ENCODE data around the gene HOXC4. TPM values are rescaled to one million over a fixed set of nuclear protein-coding genes. Genes with fewer than 3 reads are reported as not detected.
A peak's percentile ranks its signal among the peaks of the same experiment; 100 is the strongest.

The HOXC4 gene
- total RNA-seq, 4 donors from 2014 or later = 1.1 to 3.1 (median 1.3) TPM

GRCh38 chr12:54005853-54006558 is 47.6 kb upstream of the HOXC4 start:
- intact Hi-C loops (cut with DNase I) = loop anchor here (5.0 kb wide), 1 partner anchor 196 kb away; no protein-coding TSS in a partner anchor
- Histone ChIP-seq H3K9me3 (no peaks in the 10 kb centered on the region), H3K4me3 (peak overlapping the region in 3 of 4 donors; percentile 20 to 53 (median 30)), H3K36me3 (no peaks in the 10 kb centered on the region), H3K27me3 (peaks cover 5 to 100% (median 60%) of the 10 kb centered on the region in 4 donors), H3K4me1 (peaks cover 8 to 30% (median 17%) of the 10 kb centered on the region in 3 donors), H3K27ac (no peak overlapping the region)
- WGBS, 2 donors = 7 to 20% methylated on average over 19 to 28 of the region's 39 CpGs
- peak; percentile 22 for DNase-seq
- peak; percentile 78 to 97 (median 94) for TF ChIP-seq CTCF (IDR thresholded peaks at IDR 0.05)
- no peak for TF ChIP-seq POLR2A (IDR thresholded peaks at IDR 0.05)

- intact Hi-C loops (cut with DNase I) = loop anchor here (5.0 kb wide), 1 partner anchor 196 kb away; no protein-coding TSS in a partner anchor
- Histone ChIP-seq H3K36me3 (no peaks in the 10 kb centered on the region), H3K9me3 (no peaks in the 10 kb centered on the region), H3K27me3 (peaks cover 5 to 100% (median 59%) of the 10 kb centered on the region in 4 donors), H3K27ac (no peak overlapping the region), H3K4me1 (peaks cover 8 to 36% (median 17%) of the 10 kb centered on the region in 3 donors), H3K4me3 (peak overlapping the region in 3 of 4 donors; percentile 20 to 53 (median 30))
- no peak for TF ChIP-seq CTCF (IDR thresholded peaks at IDR 0.05)
- no peak for TF ChIP-seq POLR2A (IDR thresholded peaks at IDR 0.05)
- WGBS, 2 donors = 24 to 47% methylated on average over 11 to 18 of the region's 22 CpGs
- no peak for DNase-seq
These were observed 46.9 kb upstream of the HOXC4 start for GRCh38 chr12:54006559-54007220.

- TF ChIP-seq CTCF (IDR thresholded peaks at IDR 0.05) = no peak
- TF ChIP-seq POLR2A (IDR thresholded peaks at IDR 0.05) = no peak
- intact Hi-C loops (cut with DNase I) = loop anchor here (5.0 kb wide), 1 partner anchor 195 kb away; no protein-coding TSS in a partner anchor
- peaks cover 5 to 100% (median 56%) of the 10 kb centered on the region in 4 donors for H3K27me3 ChIP-seq
These were observed 45.9 kb upstream of the HOXC4 start for GRCh38 chr12:54007538-54008259.

DNA sequence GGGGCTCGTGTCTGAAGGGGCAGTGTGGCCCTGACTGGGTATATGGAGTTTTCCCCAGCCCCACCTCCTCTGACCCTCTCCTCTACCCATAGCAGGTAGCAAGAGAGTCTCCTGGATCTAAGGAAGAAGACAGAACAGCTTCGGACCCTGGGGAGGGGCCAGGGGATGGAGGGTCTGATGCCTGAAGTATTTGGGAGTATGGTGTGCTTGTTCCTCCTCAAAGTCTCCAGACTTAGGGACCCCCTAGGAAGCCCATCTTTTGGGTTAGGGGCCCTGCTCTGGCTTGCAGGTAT is 45.4 kb upstream of the HOXC4 start:
- Histone ChIP-seq H3K36me3 (no peaks in the 10 kb centered on the region), H3K4me3 (no peak overlapping the region), H3K9me3 (no peaks in the 10 kb centered on the region), H3K27me3 (peaks cover 5 to 100% (median 56%) of the 10 kb centered on the region in 4 donors), H3K4me1 (peaks cover 8 to 36% (median 17%) of the 10 kb centered on the region in 3 donors), H3K27ac (no peak overlapping the region)
- TF ChIP-seq POLR2A (IDR thresholded peaks at IDR 0.05) (no peak), CTCF (IDR thresholded peaks at IDR 0.05) (no peak)
- intact Hi-C loops (cut with DNase I) = loop anchor here (5.0 kb wide), 1 partner anchor 194 kb away; no protein-coding TSS in a partner anchor
- DNase-seq = no peak
- 30 to 80% methylated on average over 1 to 2 of the region's 2 CpGs for WGBS, 2 donors

More at GRCh38 chr12:54007538-54008259, 45.9 kb upstream of the HOXC4 start:
- no peaks in the 10 kb centered on the region for H3K9me3 ChIP-seq
- H3K27ac ChIP-seq = no peak overlapping the region
- H3K4me1 ChIP-seq = peaks cover 8 to 36% (median 17%) of the 10 kb centered on the region in 3 donors
- no peak for DNase-seq
- no peak overlapping the region for H3K4me3 ChIP-seq
- H3K36me3 ChIP-seq = no peaks in the 10 kb centered on the region
- 58 to 62% methylated on average over 2 of the region's 2 CpGs for WGBS, 2 donors
